GM12801 (cell line): Measurements from ENCODE around the gene SLC35A3.

Experiments
- CTCF ChIP-seq: IDR thresholded peaks from one replicate; pipeline ENCODE4 v1.5.1; 2011; ENCODE audit warnings: control low read depth; ENCODE audit not compliant: insufficient read length; ENCODE audit errors: extremely low read depth

SLC35A3 gene

DNA sequence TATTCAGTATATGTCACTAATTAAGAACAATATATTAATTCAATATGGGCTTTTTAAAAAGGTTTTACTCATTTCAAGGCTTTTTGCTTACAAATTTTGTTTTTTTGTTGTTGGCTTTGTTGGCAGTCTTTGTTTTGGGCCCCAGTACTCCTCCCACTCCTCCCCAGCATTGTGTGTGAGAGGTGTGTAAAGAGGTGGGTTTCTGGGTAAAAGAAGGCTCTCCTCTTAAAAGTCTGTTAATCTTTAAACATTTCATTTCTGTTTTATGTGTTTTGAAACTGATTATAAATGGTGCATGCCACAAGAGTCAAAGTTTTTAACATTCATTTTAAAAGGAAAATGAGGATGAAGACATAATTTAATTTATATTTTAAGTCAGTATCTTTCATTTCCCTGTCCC, 83.3 kb downstream of the SLC35A3 start:
- no peak for TF ChIP-seq CTCF

- TF ChIP-seq CTCF, result no peak
Observed at GRCh38 chr1:100053727-100054126, 83.9 kb downstream of the SLC35A3 start.

- no peak for TF ChIP-seq CTCF
Observed at GRCh38 chr1:100061681-100062080, 91.9 kb downstream of the SLC35A3 start.

DNA sequence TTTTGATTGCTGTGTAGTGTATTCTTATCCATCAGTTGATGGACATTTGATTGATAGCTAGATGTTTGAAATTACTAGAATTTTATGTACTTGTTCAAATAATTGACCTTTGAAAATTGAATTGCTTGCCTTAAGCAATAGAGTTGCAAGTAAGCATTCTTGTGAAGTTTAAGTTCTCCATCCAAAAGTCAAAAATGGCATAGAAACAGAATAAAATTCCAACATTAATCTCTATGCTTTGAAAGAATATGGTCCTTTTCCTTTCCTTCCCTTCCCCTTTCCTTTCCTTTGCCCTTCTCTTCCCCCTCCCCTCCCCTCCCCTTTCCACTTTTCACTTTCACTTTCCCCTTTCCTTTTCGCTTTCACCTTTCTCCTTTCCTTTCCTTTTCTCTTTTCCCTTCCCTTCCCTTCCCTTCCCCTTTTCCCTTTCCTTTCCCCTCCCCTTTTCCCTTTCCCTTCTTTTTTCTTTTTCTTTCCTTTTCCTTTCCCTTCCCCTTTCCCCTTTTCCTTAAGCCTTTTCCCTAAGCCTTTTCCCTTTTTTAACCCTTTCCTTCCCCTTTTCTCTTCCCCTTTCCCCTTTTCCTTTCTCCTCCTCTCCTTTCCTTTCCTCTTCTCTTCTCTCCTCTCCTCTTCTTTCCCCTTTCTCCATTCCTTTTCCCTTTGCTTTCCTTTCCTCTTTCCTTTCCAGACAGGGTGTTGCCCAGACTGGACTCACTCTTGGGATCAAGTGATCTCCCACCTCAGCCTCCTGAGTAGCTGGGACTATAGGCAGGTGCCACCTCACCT, 95.6 kb downstream of the SLC35A3 start:
- TF ChIP-seq CTCF, result no peak

DNA sequence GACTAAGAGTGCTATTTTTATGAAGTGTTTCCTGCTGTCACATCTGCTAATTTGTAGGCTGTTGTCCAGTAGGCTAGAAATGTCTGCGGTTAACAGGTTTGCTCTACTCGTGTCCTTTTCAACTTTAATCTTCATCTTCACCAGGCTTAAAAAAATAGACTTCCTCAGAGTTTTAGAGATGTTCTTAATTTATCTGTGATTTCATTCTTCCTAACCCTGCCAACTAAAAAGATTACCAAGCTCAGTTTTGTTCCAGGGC, 96.1 kb downstream of the SLC35A3 start:
- TF ChIP-seq CTCF, result no peak

DNA sequence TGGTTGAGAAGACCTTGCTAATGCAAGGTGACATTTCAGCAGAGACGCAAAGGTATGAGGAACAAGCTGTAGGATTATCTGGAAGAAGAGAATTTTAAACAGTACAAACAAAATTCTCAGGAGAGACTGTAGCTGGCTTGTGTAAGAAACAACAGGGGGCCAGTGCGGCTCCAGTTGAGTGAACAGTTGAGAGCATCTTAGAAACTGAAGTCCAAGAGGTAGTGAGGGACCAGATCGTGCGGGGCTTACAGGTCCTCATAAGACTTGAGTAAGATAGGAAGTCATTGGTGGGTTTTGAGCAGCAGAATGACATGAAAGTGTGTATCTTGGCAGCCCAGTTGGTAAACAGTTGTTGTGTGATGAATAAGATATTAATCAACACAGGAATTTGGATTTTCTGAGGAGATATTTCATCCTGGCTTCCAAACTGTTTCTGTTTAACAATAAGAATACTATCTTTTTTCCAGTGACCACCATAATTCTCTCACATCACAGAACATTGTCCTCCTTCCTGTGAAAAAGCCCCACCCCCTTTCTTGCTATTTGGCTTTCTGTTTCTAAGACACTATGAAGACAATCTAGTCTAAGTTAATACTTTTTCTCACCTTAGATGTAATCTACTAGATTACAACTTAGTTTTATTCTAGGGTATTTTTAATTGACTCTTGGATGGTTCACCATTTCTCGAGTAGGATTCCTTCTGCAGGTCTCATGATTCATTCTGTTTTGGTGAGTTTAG, 100.6 kb downstream of the SLC35A3 start:
- no peak for TF ChIP-seq CTCF

GRCh38 chr1:100073531-100073930, 103.7 kb downstream of the SLC35A3 start:
- no peak for TF ChIP-seq CTCF
